Omental fat pad (tissue), 4 donors: ENCODE data around the gene ATG10. TPM values are rescaled to one million over a fixed set of nuclear protein-coding genes. Genes with fewer than 3 reads are reported as not detected.
A peak's percentile ranks its signal among the peaks of the same experiment; 100 is the strongest.

ENCODE experiments used
- ATAC-seq: fragments of 150-250 bp; one replicate; pipeline ENCODE4 v1.9.1; 2016; ENCODE audit warnings: mild to moderate bottlenecking, moderate library complexity; ENCODE audit not compliant: low FRiP score
- DNase-seq: peaks from one replicate; pipeline ENCODE4 v3.0.0-alpha.2; 2019; ENCODE audit warnings: low spot score
- CTCF ChIP-seq, 3 donors: fragments of 450-650 bp; IDR thresholded peaks; one replicate each; pipeline ENCODE4 v1.5.1; 2016 to 2017; ENCODE audit warnings: antibody characterized with exemption in 3 of 3, mild to moderate bottlenecking in 3 of 3, moderate library complexity in 2 of 3
- total RNA-seq, 4 donors: library from RNA; depleted of rRNA; stranded (reverse); fragments of >200 nt; gene quantifications; one replicate each; pipeline ENCODE4 v1.1.0, GENCODE V29; 2016

The ATG10 gene
- total RNA-seq, 4 donors from 2014 or later = 2.4 to 18.4 (median 5.2) TPM

GRCh38 chr5:82225525-82226172, 253.8 kb downstream of the ATG10 start:
- TF ChIP-seq CTCF (IDR thresholded peaks at IDR 0.05) = peak in 1 of 3 donors; percentile 56
- peak; percentile 75 for ATAC-seq
- DNase-seq = no peak

- DNase-seq = no peak
- ATAC-seq = no peak
- TF ChIP-seq CTCF (IDR thresholded peaks at IDR 0.05) = no peak
Measured at GRCh38 chr5:82234885-82235284, 263.1 kb downstream of the ATG10 start.

- no peak for TF ChIP-seq CTCF (IDR thresholded peaks at IDR 0.05)
- no peak for ATAC-seq
- no peak for DNase-seq
Measured at GRCh38 chr5:82244151-82244550, 272.3 kb downstream of the ATG10 start.

GRCh38 chr5:82244854-82245635, 273.2 kb downstream of the ATG10 start:
- ATAC-seq (no peak), DNase-seq (no peak)
- TF ChIP-seq CTCF (IDR thresholded peaks at IDR 0.05) = no peak

- ATAC-seq (no peak), DNase-seq (no peak)
- no peak for TF ChIP-seq CTCF (IDR thresholded peaks at IDR 0.05)
Measured at GRCh38 chr5:82246960-82247574, 275.2 kb downstream of the ATG10 start.

GRCh38 chr5:82252744-82253143, 280.9 kb downstream of the ATG10 start:
- no peak for ATAC-seq
- no peak for DNase-seq
- TF ChIP-seq CTCF (IDR thresholded peaks at IDR 0.05) = no peak
